IMR-90 (cell line): ENCODE measurements around the gene ITCH. TPM values are rescaled to one million over a fixed set of nuclear protein-coding genes. Genes with fewer than 3 reads are reported as not detected.

Source experiments
- ATAC-seq: fragments of 200-7000 bp; cut with Tn5 transposase; 2 replicates; pipeline ENCODE4 v1.9.1; 2020; ENCODE audit warnings: low read depth, mild to moderate bottlenecking, moderate library complexity
- BruUV-seq: library from RNA; stranded (reverse); fragments of 400-500 nt; replicated peaks from 2 replicates; lab custom pipeline; 2021; lab: Mats Ljungman, UMichigan
- CTCF ChIA-PET: fragments of 300-600 bp; formaldehyde crosslinking; extraction: SDS; loops from one replicate; lab custom pipeline; 2021; ENCODE audit warnings: antibody characterized with exemption; lab: Yijun Ruan, JAX
- POLR2A ChIA-PET: fragments of 300-600 bp; sonication (Branson Sonifier 250); formaldehyde crosslinking; loops from one replicate; lab custom pipeline; 2022; ENCODE audit warnings: antibody characterized with exemption; ENCODE audit not compliant: unreplicated experiment; lab: Charles Lee
- DNase-seq: peaks from one replicate; pipeline ENCODE4 v3.0.0; 2013
- H2AFZ ChIP-seq: replicated peaks from 2 replicates; pipeline ENCODE3; 2013; ENCODE audit warnings: low read length, mild to moderate bottlenecking; ENCODE audit not compliant: poor library complexity
- H2AK5ac ChIP-seq: 2 replicates; pipeline ENCODE4 v1.6.1; 2013; ENCODE audit warnings: low read depth, low read length, inconsistent platforms
- H2AK9ac ChIP-seq: replicated peaks from 2 replicates; pipeline ENCODE3; 2013; ENCODE audit warnings: mild to moderate bottlenecking, low read depth, low read length, moderate library complexity; ENCODE audit not compliant: poor library complexity
- H2BK120ac ChIP-seq: 2 replicates; pipeline ENCODE4 v1.6.1; 2013; ENCODE audit warnings: low read depth, low read length, inconsistent platforms
- H2BK15ac ChIP-seq: 3 replicates; pipeline ENCODE4 v1.6.1; 2013; ENCODE audit warnings: low read depth, low read length, inconsistent platforms
- H2BK20ac ChIP-seq: 2 replicates; pipeline ENCODE4 v1.6.1; 2013; ENCODE audit warnings: low read depth, mild to moderate bottlenecking, inconsistent platforms, low read length, moderate library complexity
- H2BK5ac ChIP-seq: 2 replicates; pipeline ENCODE4 v1.6.1; 2013; ENCODE audit warnings: mild to moderate bottlenecking, low read depth, low read length, inconsistent platforms; ENCODE audit not compliant: poor library complexity, severe bottlenecking
- H3K14ac ChIP-seq: replicated peaks from 2 replicates; pipeline ENCODE4 v1.6.1; 2013; ENCODE audit warnings: low read depth, low read length, inconsistent platforms
- H3K18ac ChIP-seq: 2 replicates; pipeline ENCODE4 v1.6.1; 2013; ENCODE audit warnings: low read depth, low read length, control low read depth
- H3K23ac ChIP-seq: 2 replicates; pipeline ENCODE4 v1.6.1; 2013; ENCODE audit warnings: low read depth, low read length, inconsistent platforms
- H3K27ac ChIP-seq: 2 replicates; pipeline ENCODE4 v1.5.1; 2013; ENCODE audit warnings: mild to moderate bottlenecking, control low read depth, low read length; ENCODE audit not compliant: insufficient read depth
- H3K27me3 ChIP-seq: 2 replicates; pipeline ENCODE4 v1.6.1; 2013; ENCODE audit warnings: low read length; ENCODE audit not compliant: control insufficient read depth, insufficient read depth
- H3K36me3 ChIP-seq: 2 replicates; pipeline ENCODE4 v1.6.1; 2013; ENCODE audit warnings: low read length, mixed read lengths; ENCODE audit not compliant: control insufficient read depth, insufficient read depth
- H3K4ac ChIP-seq: 2 replicates; pipeline ENCODE4 v1.6.1; 2013; ENCODE audit warnings: low read depth, low read length, inconsistent platforms
- H3K4me1 ChIP-seq: 2 replicates; pipeline ENCODE4 v1.6.1; 2013; ENCODE audit warnings: low read length, mixed read lengths; ENCODE audit not compliant: control insufficient read depth, insufficient read depth
- H3K4me2 ChIP-seq: 2 replicates; pipeline ENCODE4 v1.6.1; 2013; ENCODE audit warnings: low read depth, mild to moderate bottlenecking, control low read depth, low read length, moderate library complexity
- H3K4me3 ChIP-seq: 2 replicates; pipeline ENCODE4 v1.5.1; 2013; ENCODE audit warnings: low read depth, mild to moderate bottlenecking, control low read depth, low read length, moderate library complexity; ENCODE audit not compliant: insufficient read depth
- H3K56ac ChIP-seq: 2 replicates; pipeline ENCODE4 v1.6.1; 2013; ENCODE audit warnings: low read length, inconsistent platforms; ENCODE audit not compliant: insufficient read depth; ENCODE audit errors: extremely low read depth
- H3K79me1 ChIP-seq, 2 experiments: 2 replicates each; pipeline ENCODE4 v1.6.1; 2013; ENCODE audit warnings: low read length in 2 of 2, inconsistent platforms in 1 of 2, low read depth in 1 of 2
- H3K9ac ChIP-seq: 2 replicates; pipeline ENCODE4 v1.6.1; 2013; ENCODE audit warnings: low read depth, low read length, control low read depth
- H3K9me1 ChIP-seq: 2 replicates; pipeline ENCODE4 v1.6.1; 2013; ENCODE audit warnings: low read length, inconsistent platforms; ENCODE audit not compliant: insufficient read depth
- H3K9me3 ChIP-seq: 2 replicates; pipeline ENCODE4 v1.6.1; 2013; ENCODE audit warnings: low read length; ENCODE audit not compliant: control insufficient read depth, insufficient read depth
- H4K20me1 ChIP-seq: 2 replicates; pipeline ENCODE4 v1.6.1; 2013; ENCODE audit warnings: low read length, inconsistent platforms; ENCODE audit not compliant: insufficient read depth
- H4K5ac ChIP-seq: 2 replicates; pipeline ENCODE4 v1.6.1; 2013; ENCODE audit warnings: mild to moderate bottlenecking, low read depth, low read length, control low read depth
- H4K8ac ChIP-seq, 2 experiments: 2 replicates each; pipeline ENCODE4 v1.6.1; 2013; ENCODE audit warnings: low read depth in 2 of 2, low read length in 2 of 2, control low read depth in 1 of 2, inconsistent platforms in 1 of 2
- H4K91ac ChIP-seq: 2 replicates; pipeline ENCODE4 v1.6.1; 2013; ENCODE audit warnings: low read depth, low read length, inconsistent platforms; ENCODE audit not compliant: insufficient read depth
- CHD1 ChIP-seq: IDR thresholded peaks from 2 replicates; pipeline ENCODE4 v1.6.1; 2012; ENCODE audit warnings: low read depth, low read length, improper control_type of control experiment
- MAFK ChIP-seq: IDR thresholded peaks from 2 replicates; pipeline ENCODE4 v1.6.1; 2012; ENCODE audit warnings: low read depth, low read length, improper control_type of control experiment
- MAZ ChIP-seq: IDR thresholded peaks from 2 replicates; pipeline ENCODE4 v1.6.1; 2012; ENCODE audit warnings: low read depth, mild to moderate bottlenecking, low read length, improper control_type of control experiment, moderate library complexity, borderline replicate concordance
- NFE2L2 ChIP-seq: fragments of 150-350 bp; IDR thresholded peaks from 2 replicates; pipeline ENCODE4 v1.6.1; 2016; ENCODE audit warnings: low read depth, mild to moderate bottlenecking, low read length
- SMC3 ChIP-seq: fragments of 150-350 bp; IDR thresholded peaks from 2 replicates; pipeline ENCODE4 v1.6.1; 2016; ENCODE audit warnings: low read depth, mild to moderate bottlenecking, antibody characterized with exemption, low read length, moderate library complexity
- WGBS, 2 experiments: methylation state at CpG; one replicate each; pipeline versions ENCODE4 v1.1.5 to v1.1.7; 2013; ENCODE audit warnings: missing lambda C conversion rate in 2 of 2; ENCODE audit not compliant: insufficient read length in 1 of 2; ENCODE audit errors: extremely low coverage in 2 of 2; 5-methylcytosine and 5-hydroxymethylcytosine counted together
- dilution Hi-C: fragments of 300-500 bp; cut with HindIII; formaldehyde crosslinking; loops from one replicate; pipeline ENCODE4 v1.14.3; 2018; ENCODE audit warnings: low sequenced_read_pairs; ENCODE audit not compliant: unreplicated experiment
- in situ Hi-C: fragments of 300-500 bp; cut with MboI; formaldehyde crosslinking; loops from 3 replicates; pipeline ENCODE4 v1.14.3; 2019; ENCODE audit warnings: low sequenced_read_pairs, inconsistent platforms, mixed read lengths
- intact Hi-C: fragments of 100-400 bp; cut with micrococcal nuclease; formaldehyde crosslinking; loops from 2 replicates; pipeline ENCODE4 v1.10.0; 2022
- polyA plus RNA-seq, 3 experiments: library from polyadenylated mRNA; depleted of rRNA; stranded (reverse); fragments of >200 nt; gene quantifications; 2 replicates each; pipeline ENCODE4 v1.2.3, GENCODE V29; 2012; ENCODE audit warnings: low replicate concordance in 1 of 3
- total RNA-seq: library from RNA; depleted of rRNA; stranded (reverse); fragments of >200 nt; gene quantifications from 2 replicates; pipeline ENCODE4 v1.2.3, GENCODE V29; 2012
- TF ChIP-seq, protein P1 (sequence below): fragments of 150-350 bp; IDR thresholded peaks from 2 replicates; pipeline ENCODE4 v1.6.1; 2016; ENCODE audit warnings: low read depth, mild to moderate bottlenecking, low read length, moderate library complexity, borderline replicate concordance
- TF ChIP-seq, protein P2 (sequence below): conservative IDR thresholded peaks from 2 replicates; pipeline ENCODE4 v1.5.1; 2012; ENCODE audit warnings: mild to moderate bottlenecking, low read depth, low read length, improper control_type of control experiment

Gene ITCH
- total and polyA plus RNA-seq, 2 of the 4 experiments (the other 2 are of a cell fraction): 12.7 to 94.6 TPM

DNA sequence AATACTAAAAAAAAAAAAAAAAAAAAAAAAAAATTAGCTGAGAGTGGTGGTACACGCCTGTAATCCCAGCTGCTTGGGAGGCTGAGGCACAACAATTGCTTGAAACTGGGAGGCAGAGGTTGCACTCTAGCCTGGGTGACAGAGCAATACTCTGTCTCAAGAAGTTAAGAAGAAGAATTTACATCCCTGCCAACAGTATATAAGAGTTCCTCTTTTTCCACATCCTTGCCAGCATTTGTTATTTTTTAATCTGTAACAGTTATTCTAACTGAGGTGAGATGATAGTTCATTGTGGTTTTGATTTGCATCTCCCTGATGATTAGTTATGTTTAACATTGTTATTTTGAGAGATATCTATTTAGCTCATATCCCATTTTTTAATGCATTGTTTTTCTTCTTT lies 132.8 kb downstream of the ITCH start:
- no CpG with 5 or more reads among the region's 1 CpG for WGBS, 2 experiments
- H3K4me2 ChIP-seq: no peak overlapping the region
- H3K27ac ChIP-seq: no peak overlapping the region
- dilution Hi-C loops: no loop called here
- H3K36me3 ChIP-seq: peaks cover 36% of the 10 kb centered on the region
- no peaks in the 10 kb centered on the region for H3K9me3 ChIP-seq
- BruUV-seq: no TSS peak
- H3K4me3 ChIP-seq: no peak overlapping the region
- H4K5ac ChIP-seq: no peak overlapping the region
- POLR2A ChIA-PET: no interaction called here
- H2AK5ac ChIP-seq: no peak overlapping the region
- H2BK15ac ChIP-seq: no peak overlapping the region
- H3K4ac ChIP-seq: no peak overlapping the region
- H4K91ac ChIP-seq: no peak overlapping the region
- H2BK5ac ChIP-seq: no peak overlapping the region
- H3K4me1 ChIP-seq: no peaks in the 10 kb centered on the region
- intact Hi-C loops: no loop called here
- H3K14ac ChIP-seq: no peak overlapping the region
- TF ChIP-seq, protein P1, sequence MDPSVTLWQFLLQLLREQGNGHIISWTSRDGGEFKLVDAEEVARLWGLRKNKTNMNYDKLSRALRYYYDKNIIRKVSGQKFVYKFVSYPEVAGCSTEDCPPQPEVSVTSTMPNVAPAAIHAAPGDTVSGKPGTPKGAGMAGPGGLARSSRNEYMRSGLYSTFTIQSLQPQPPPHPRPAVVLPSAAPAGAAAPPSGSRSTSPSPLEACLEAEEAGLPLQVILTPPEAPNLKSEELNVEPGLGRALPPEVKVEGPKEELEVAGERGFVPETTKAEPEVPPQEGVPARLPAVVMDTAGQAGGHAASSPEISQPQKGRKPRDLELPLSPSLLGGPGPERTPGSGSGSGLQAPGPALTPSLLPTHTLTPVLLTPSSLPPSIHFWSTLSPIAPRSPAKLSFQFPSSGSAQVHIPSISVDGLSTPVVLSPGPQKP: no peak
- TF ChIP-seq CHD1: no peak
- no peak for TF ChIP-seq MAZ
- TF ChIP-seq NFE2L2: no peak
- TF ChIP-seq SMC3: no peak
- TF ChIP-seq, protein P2, sequence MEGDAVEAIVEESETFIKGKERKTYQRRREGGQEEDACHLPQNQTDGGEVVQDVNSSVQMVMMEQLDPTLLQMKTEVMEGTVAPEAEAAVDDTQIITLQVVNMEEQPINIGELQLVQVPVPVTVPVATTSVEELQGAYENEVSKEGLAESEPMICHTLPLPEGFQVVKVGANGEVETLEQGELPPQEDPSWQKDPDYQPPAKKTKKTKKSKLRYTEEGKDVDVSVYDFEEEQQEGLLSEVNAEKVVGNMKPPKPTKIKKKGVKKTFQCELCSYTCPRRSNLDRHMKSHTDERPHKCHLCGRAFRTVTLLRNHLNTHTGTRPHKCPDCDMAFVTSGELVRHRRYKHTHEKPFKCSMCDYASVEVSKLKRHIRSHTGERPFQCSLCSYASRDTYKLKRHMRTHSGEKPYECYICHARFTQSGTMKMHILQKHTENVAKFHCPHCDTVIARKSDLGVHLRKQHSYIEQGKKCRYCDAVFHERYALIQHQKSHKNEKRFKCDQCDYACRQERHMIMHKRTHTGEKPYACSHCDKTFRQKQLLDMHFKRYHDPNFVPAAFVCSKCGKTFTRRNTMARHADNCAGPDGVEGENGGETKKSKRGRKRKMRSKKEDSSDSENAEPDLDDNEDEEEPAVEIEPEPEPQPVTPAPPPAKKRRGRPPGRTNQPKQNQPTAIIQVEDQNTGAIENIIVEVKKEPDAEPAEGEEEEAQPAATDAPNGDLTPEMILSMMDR: no peak
- no peak for TF ChIP-seq MAFK
- no peak for DNase-seq
- no peak overlapping the region for H3K56ac ChIP-seq
- H4K8ac ChIP-seq: no peak overlapping the region
- H3K9ac ChIP-seq: no peak overlapping the region
- no peaks in the 10 kb centered on the region for H3K27me3 ChIP-seq
- no peak overlapping the region for H2BK20ac ChIP-seq
- no peak overlapping the region for H3K23ac ChIP-seq
- H2AK9ac ChIP-seq: no peak overlapping the region
- no peak overlapping the region for H2BK120ac ChIP-seq
- H4K20me1 ChIP-seq: no peaks in the 10 kb centered on the region
- CTCF ChIA-PET: interaction anchor here (0.6 kb wide), 1 partner anchor 176 kb away, joined by 4 read pairs; no protein-coding TSS in a partner anchor
- H2AFZ ChIP-seq: no peak overlapping the region
- H3K9me1 ChIP-seq: no peaks in the 10 kb centered on the region
- peaks cover 15 to 37% of the 10 kb centered on the region in 2 experiments; a peak in 3 of 4 replicates for H3K79me1 ChIP-seq
- in situ Hi-C loops: no loop called here
- ATAC-seq: no peak
- no peak overlapping the region for H3K18ac ChIP-seq
